Fibroblast of lung (primary cell): ENCODE measurements around the gene RAD17. TPM values are rescaled to one million over a fixed set of nuclear protein-coding genes. Genes with fewer than 3 reads are reported as not detected.
A peak's percentile ranks its signal among the peaks of the same experiment; 100 is the strongest.
"Not testable (repeated sequence)": the region's sequence is repeated elsewhere in the genome, so short reads cannot be mapped to it uniquely, and the experiment has no call there.

Source experiments
- DNase-seq, 2 donors: peaks; one replicate each; pipeline versions ENCODE4 v3.0.0 to v3.0.0-alpha.2; 2010; ENCODE audit warnings: low read depth in 2 of 2
- H2AFZ ChIP-seq: 2 replicates; pipeline ENCODE4 v1.5.1; 2012; ENCODE audit warnings: low read length, control low read depth, inconsistent platforms
- H3K27ac ChIP-seq: 2 replicates; pipeline ENCODE4 v1.5.1; 2011; ENCODE audit warnings: low read length, control low read depth; ENCODE audit not compliant: insufficient read depth
- H3K27me3 ChIP-seq: 2 replicates; pipeline ENCODE4 v1.5.1; 2011; ENCODE audit warnings: mild to moderate bottlenecking, low read length; ENCODE audit not compliant: control insufficient read depth, insufficient read depth
- H3K36me3 ChIP-seq: 2 replicates; pipeline ENCODE4 v1.5.1; 2011; ENCODE audit warnings: low read length; ENCODE audit not compliant: control insufficient read depth, insufficient read depth
- H3K4me1 ChIP-seq: 2 replicates; pipeline ENCODE4 v1.5.1; 2011; ENCODE audit warnings: low read length; ENCODE audit not compliant: control insufficient read depth, insufficient read depth; ENCODE audit errors: extremely low read depth
- H3K4me2 ChIP-seq: 2 replicates; pipeline ENCODE4 v1.5.1; 2011; ENCODE audit warnings: low read length, control low read depth; ENCODE audit not compliant: insufficient read depth; ENCODE audit errors: extremely low read depth
- H3K4me3 ChIP-seq, 4 experiments: fragments of 200-600 bp in 1 of 4; sonication (generic) in 1 of 4; replicated peaks in 1 of 4; 2 replicates each; pipeline ENCODE4 v1.5.1; 2011 to 2016; ENCODE audit warnings: low read length in 4 of 4, low read depth in 3 of 4, mild to moderate bottlenecking in 3 of 4, control low read depth in 2 of 4, inconsistent platforms in 1 of 4, mixed read lengths in 1 of 4; ENCODE audit not compliant: insufficient read depth in 1 of 4; ENCODE audit errors: control extremely low read depth in 1 of 4
- H3K79me2 ChIP-seq: 2 replicates; pipeline ENCODE4 v1.5.1; 2012; ENCODE audit warnings: mild to moderate bottlenecking, low read length, inconsistent platforms; ENCODE audit not compliant: control insufficient read depth, insufficient read depth
- H3K9ac ChIP-seq: 2 replicates; pipeline ENCODE4 v1.5.1; 2011; ENCODE audit warnings: mild to moderate bottlenecking, low read length, control low read depth; ENCODE audit not compliant: insufficient read depth
- H3K9me3 ChIP-seq: 2 replicates; pipeline ENCODE4 v1.5.1; 2012; ENCODE audit warnings: low read depth, low read length; ENCODE audit not compliant: control insufficient read depth, insufficient read depth
- H4K20me1 ChIP-seq: 2 replicates; pipeline ENCODE4 v1.5.1; 2011; ENCODE audit warnings: low read length; ENCODE audit not compliant: control insufficient read depth, insufficient read depth; ENCODE audit errors: extremely low read depth
- CTCF ChIP-seq, 2 donors: IDR thresholded peaks in 1 of 2; conservative IDR thresholded peaks in 1 of 2; 1 replicate in 1 of 2; 2 replicates in 1 of 2; pipeline ENCODE4 v1.5.1; 2011 to 2012; ENCODE audit warnings: low read length in 2 of 2, control low read depth in 1 of 2, inconsistent platforms in 1 of 2, low read depth in 1 of 2, mild to moderate bottlenecking in 1 of 2
- EZH2 ChIP-seq: IDR thresholded peaks from 2 replicates; pipeline ENCODE4 v1.5.1; 2012; ENCODE audit warnings: low read length, control low read depth, mild to moderate bottlenecking; ENCODE audit errors: missing control alignments
- polyA plus RNA-seq, 2 donors: library from polyadenylated mRNA; depleted of rRNA in 1 of 2; stranded (reverse) in 1 of 2; unstranded in 1 of 2; fragments of >200 nt; gene quantifications; 2 replicates each; pipeline ENCODE4 v1.2.1, GENCODE V29; 2011 to 2012; ENCODE audit warnings: missing spikeins in 1 of 2
- total RNA-seq: library from RNA; depleted of rRNA; stranded (reverse); fragments of >200 nt; gene quantifications from 2 replicates; pipeline ENCODE4 v1.2.1, GENCODE V29; 2014

Gene RAD17
- total and polyA plus RNA-seq, 2 donors (not counting 1 experiment from before 2014, with no cell fraction given), result 16.3 to 30.1 TPM

- DNase-seq, result no peak
- TF ChIP-seq CTCF (conservative IDR thresholded peaks at IDR 0.05 in 1 of 2, IDR thresholded peaks at IDR 0.05 in 1 of 2; ENCODE audit: low read depth in 1 of 2, low read length in 2 of 2) (no peak), EZH2 (no peak)
- H3K36me3 ChIP-seq, result no peaks in the 10 kb centered on the region
- H3K79me2 ChIP-seq, result no peaks in the 10 kb centered on the region
- no peaks in the 10 kb centered on the region for H3K4me1 ChIP-seq
- no peak overlapping the region for H3K9ac ChIP-seq
- H3K4me2 ChIP-seq, result no peak overlapping the region
- no peaks in the 10 kb centered on the region for H4K20me1 ChIP-seq
- no peak overlapping the region for H2AFZ ChIP-seq
- H3K9me3 ChIP-seq, result no peaks in the 10 kb centered on the region
- no peak overlapping the region for H3K4me3 ChIP-seq
- no peak overlapping the region for H3K27ac ChIP-seq
- H3K27me3 ChIP-seq, result no peaks in the 10 kb centered on the region
Observed at GRCh38 chr5:69431424-69432303, 62.0 kb downstream of the RAD17 start.

GRCh38 chr5:69432412-69433206, 63.0 kb downstream of the RAD17 start:
- H3K4me1 ChIP-seq, result no peaks in the 10 kb centered on the region
- H3K79me2 ChIP-seq, result no peaks in the 10 kb centered on the region
- no peak overlapping the region for H3K4me2 ChIP-seq
- no peak for TF ChIP-seq EZH2
- TF ChIP-seq CTCF (conservative IDR thresholded peaks at IDR 0.05 in 1 of 2, IDR thresholded peaks at IDR 0.05 in 1 of 2; ENCODE audit: low read depth in 1 of 2, low read length in 2 of 2), result no peak
- DNase-seq, result no peak
- H3K27me3 ChIP-seq, result no peaks in the 10 kb centered on the region
- no peak overlapping the region for H3K27ac ChIP-seq
- no peak overlapping the region for H3K4me3 ChIP-seq
- H3K36me3 ChIP-seq, result no peaks in the 10 kb centered on the region
- no peaks in the 10 kb centered on the region for H4K20me1 ChIP-seq
- no peaks in the 10 kb centered on the region for H3K9me3 ChIP-seq
- H2AFZ ChIP-seq, result no peak overlapping the region
- no peak overlapping the region for H3K9ac ChIP-seq

- H3K36me3 ChIP-seq, H3K4me2 ChIP-seq, H2AFZ ChIP-seq, H3K27me3 ChIP-seq, H3K79me2 ChIP-seq, H3K9me3 ChIP-seq, H3K9ac ChIP-seq, H4K20me1 ChIP-seq, H3K27ac ChIP-seq, H3K4me3 ChIP-seq, H3K4me1 ChIP-seq: not testable (repeated sequence)
- DNase-seq, result peak in 1 of 2 donors; percentile 15
Observed at GRCh38 chr5:69435276-69435884, 65.8 kb downstream of the RAD17 start.
